Measurements from ENCODE around the gene CLDN7.

Gene CLDN7

DNA sequence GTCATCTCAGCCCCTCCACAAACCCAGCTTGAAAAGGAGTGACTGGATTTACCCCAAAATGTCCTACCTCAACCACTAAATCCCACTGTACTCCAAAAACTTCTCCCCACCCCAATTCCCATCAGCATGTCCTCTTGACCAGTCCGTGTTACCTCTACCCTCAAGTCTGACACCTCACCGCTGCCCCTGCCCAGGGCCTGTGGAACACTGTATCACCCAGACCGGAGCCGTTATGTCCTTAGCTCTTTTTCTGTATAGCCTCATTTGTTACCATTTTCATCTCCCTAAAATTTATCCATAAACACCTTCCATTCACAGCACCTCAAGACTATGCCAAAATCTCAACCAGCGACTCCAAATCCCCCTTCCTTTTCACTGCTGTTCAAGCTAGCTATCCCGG lies 25.5 kb downstream of the CLDN7 start:
- no peak for DNase-seq

DNA sequence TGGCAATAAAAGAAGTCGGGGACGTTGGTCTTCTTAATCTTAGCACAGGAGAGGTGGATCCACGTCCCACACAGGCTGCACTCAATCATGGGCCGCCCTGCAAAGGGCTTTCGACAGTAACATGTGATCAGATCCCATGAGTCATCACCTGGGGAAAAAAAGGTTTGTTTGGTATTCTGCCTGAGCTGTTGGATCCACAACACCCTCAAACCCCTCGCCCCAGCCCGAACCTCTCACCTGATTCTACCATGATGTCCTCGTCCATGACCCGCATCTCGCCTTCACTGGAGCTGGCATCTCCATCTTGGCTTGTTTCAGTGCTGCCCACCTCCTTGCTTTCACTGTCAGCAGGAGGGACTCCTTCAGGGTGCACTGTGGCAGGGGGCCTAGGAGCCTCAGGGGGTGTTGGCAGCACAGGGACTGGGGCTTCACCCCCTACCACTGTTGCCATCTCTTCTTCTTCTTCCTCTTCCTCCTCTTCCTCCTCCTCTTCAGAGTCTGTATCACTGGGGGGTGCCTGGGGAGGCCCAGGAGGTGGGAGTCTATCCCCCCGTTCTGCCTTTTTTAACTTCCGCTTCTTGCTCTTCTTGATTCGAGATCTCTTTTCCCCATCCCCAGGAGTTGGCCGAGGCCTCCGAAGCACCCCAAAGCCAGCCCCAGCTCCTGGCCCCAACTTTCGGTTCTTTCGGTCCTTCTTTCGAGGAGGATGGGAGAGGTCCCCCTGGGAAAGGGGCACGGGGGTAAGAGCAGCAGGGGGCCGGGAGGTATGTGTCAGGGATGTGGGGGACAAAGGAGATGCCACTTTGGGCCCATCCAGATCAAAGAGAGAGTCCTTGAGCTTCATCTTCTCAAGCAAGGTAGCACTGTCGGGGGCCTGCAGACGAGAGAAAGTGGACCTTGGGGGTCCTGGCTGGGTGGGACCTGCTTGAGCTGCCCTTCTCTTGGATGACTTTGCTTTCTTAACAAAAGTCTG lies 26.3 kb downstream of the CLDN7 start:
- DNase-seq, result no peak

DNA sequence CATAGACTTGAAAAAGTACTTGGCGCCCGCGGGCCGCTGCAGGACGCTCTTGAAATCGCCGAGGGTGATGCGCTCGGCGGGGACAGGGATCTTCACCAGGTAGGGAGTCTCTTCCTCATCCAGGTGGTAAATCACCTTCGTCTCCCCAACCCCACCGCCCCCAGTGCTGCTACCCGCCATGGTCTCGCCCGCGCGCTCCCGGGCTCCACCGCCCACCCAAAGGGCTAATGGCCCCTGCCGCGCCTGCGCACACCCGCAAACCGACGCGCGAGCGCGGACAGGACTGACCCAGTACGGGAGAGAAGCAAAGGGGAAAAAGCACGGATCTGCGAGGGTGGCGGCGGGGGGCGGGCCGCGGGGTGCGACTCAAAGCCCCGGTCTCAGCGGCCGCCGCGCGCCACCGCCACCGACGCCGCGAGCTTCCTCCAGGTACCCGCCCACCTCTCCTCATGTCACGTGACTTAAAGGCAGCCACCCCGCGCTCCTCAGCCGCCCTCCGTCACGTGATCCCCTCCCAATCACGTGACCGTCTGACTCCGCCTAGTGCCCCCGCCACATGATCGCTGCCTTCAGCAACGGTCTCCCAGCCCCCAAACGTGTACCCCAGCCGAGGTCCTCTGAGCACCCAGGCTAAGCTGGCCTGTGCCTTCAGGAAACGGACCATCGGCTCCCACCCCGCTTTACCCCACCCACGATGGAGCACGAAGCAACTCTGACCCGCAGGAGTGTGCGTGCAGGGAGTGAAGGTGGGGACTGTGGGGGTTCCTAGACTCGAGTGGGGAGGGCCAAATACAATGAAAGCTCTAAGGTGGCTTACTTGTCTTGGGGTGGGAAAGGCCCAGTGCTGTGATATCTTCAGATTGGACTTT lies 28.0 kb downstream of the CLDN7 start, which contains the start of gene DVL2:
TSS of gene DVL2 (minus strand) at position 435 of the 869 bp plus-strand sequence. CDS start at position 180, 255 bp downstream.
- peak; percentile 72 to 96 (median 93) for DNase-seq

DNA sequence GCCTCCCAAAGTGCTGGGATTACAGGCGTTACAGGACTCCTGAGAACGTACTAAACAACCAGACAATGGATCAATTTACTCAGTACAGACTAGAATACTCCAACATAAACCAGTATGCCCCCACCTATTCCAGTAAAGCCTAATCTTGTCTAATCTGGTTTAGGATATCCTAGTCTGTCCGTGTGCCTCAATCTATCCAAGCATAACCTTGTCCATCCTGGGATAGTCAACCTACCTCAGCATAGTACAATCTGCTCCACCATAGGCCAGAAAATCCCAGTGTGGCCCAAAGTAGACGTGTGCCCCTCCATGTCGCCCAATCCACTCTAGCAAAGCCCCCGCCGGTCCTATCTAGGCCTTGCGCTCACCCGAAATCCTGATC lies 28.6 kb downstream of the CLDN7 start:
- no peak for DNase-seq

DNA sequence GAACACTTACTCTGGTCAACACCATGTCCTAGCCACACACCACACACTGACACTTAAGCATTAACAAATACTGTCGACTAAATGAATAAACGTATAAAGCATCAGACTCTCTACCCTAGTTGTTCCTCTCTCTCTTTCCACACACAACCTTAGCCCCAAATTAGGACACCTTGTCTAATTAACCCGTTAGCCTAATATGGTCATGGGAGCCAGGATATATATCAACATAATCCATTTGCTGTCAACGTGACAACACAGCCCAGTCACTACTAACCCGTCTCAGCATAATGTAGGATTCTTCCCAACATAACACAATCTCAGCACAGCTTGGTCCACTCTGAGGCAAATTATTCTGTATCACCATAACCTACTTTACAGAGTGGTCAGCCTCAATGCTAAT lies 30.2 kb downstream of the CLDN7 start:
- DNase-seq, result no peak

DNA sequence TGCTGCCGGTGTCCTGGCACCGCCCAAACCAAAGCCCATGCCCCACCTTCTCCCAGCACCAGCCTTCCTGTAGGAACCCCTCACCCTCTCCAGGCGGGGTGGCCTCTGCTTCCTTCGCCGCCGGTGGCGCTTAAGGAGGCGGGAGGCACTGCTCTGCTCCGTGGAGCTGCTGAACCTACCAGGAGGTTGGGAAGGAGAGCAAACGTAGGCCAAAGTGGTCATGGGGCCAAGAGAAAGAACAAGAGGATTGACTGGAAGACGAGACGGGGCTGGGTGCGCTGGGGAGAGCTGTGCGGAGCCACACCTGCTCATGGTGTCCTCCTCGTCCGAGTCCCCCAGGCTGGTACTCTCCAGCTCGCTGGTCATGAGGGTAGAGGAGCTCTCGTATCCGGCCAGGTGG lies 32.8 kb downstream of the CLDN7 start:
- no peak for DNase-seq

DNA sequence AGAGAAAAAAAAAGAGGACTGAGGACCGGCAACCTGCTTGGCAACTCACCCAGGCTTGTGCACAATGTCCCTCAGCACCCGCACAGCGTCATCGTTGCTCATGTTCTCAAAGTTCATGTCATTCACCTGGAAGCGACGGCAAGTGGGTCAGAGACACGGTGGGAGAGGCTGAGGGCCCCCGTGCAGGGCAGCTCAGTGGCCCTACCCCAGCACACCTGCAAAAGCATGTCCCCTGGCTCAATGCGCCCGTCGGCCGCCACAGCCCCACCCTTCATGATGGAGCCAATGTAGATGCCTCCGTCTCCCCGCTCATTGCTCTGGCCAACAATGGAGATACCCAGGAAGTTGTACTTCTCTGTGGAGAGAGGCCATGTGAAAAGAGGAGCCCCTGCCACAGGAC lies 33.4 kb downstream of the CLDN7 start:
- DNase-seq, result no peak

DNA sequence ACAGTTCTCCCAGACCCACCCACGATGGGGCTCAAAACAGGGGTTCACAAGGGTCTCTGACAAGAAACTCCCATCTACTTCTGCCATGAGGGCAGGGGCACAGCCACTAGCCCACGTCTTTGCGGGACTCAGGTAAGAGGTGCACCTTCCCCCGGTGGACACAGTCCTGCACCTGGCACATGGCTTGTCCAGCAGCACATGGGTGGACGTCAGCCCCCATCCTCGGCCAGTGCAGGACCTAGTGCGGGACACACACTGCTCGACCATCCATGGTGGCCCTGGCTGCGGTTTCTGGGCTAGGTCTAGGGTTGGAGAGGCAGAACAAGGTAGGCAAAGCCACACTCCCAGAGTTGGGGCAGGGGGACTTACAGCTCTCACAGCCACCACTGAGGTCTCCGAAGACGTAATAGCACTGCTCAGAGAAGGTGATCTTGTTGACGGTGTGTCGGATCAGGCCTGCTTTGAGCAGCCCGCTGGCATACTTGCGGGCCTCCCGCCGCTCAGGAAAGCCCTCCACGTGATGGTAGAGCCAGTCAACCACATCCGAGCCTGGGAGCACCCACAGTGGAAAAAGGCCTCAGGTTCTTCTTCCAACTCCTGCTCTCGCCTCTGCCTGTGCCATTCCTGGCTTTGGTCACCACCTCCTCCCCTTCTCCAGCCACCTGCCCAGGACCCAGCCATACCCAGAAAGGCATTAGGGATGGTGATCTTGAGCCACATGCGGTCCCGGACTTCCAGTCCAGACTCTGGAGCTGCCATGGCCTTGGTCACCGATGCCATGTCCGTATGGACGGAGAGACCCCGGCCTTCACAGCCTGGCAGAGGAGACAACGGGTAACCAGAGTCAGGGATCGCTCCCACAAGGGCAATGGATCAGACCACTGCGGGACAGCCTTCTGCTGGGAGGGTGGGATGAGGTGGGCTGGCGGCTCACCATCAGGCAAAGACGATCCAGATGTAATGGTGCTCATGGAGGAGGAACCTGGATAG lies 35.3 kb downstream of the CLDN7 start:
- DNase-seq, result no peak

DNA sequence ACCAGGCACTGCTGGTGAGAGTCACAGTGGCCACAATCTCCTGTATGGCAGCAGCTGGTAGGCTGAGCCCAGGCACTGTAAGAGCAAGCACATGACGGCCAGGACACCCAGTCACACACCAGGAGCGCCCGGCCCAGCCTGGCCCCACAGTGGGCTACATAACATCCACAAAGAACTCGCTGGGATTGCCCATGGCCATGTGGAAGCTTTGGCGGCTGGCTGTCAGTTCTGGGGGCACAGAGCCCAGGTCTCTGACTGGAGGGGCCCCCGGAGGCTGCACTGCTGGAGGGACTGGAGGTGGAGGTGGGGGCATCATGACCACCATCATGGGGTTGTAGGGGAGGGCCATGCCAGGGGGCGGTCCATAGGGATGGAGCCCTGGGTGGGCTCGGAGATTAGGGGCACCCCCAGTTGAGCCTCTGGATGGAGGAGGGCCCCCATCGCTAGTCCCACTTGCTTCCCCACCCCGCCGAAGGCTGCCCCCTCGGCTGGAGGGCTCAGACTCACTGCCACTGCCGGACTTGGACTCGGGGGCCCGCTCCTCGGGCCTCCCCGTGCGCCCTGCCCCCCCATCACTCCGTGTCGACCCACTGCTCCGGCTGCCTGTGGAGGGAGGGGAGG lies 36.5 kb downstream of the CLDN7 start:
- no peak for DNase-seq

DNA sequence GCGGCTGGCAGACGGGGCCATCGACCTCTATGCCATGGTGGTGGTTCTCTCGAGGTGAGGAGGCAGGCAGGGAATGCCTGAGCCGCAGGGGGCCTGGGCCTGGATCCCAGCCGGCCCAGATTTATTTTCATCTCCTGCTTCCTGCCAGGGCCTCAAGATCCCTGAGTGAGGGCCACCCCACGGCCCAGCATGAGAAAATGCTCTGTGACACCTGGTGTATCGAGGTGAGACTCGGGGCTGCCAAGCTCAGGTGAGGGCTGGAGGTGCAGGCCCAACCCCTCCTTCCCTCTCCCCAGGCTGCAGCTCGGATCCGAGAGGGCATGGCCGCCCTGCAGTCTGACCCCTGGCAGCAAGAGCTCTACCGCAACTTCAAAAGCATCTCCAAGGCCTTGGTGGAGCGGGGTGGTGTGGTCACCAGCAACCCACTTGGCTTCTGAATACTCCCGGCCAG lies 37.6 kb downstream of the CLDN7 start:
- DNase-seq, result no peak

DNA sequence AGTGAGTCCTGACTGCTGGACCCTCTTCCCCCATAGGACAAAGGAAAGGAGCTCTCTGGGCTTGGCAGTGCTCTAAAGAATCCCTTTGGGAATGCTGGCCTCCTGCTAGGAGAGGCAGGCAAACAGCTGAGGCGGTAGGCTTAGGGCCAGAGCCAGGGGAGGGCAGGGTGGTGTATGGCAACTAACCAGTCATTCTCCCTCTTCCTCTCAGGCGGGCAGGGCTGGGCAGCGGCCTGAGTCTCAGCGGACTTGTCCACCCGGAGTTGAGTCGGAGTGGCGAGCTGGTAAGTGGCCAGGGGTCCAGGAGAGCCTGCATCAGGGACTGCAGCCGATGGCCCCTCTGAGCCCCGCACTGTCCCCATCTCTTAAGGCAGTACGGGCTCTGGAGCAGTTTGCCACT lies 38.2 kb downstream of the CLDN7 start:
- peak in 1 of 14 donors; percentile 16 for DNase-seq

DNA sequence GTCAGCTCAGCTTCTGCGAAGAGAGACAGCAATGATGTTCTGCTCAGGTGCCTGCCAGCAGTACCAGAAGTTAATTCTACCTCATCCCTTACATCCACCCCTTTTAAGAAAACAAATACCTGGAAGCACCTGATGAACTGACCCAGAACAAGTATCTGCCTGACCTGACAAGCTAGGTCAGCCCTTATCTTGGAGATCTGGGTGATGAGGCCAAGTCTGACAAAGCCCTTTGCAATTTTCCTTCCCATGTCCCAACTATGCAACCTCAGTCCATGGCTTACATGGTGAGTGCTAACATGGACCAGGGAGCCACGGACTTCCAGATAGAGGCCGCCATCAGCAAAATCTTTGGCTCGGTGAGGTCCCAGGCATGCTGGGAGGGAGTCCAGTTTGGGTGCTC lies 38.9 kb downstream of the CLDN7 start:
- DNase-seq, result no peak

DNA sequence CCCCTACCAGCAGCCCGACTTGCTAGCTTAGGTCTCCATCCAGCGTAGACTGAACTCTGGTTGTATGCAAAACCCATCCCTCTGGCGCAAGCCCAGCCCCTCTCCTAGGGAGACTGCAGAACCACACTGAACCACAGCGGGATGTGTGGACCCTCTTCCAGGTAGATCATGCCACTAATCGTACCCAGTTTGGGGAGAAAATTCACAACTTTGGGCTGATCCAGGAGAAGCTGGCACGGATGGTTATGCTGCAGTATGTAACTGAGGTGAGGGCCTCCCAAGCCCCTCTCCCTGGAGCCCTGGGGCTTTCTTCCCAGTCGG lies 39.3 kb downstream of the CLDN7 start:
- DNase-seq, result no peak

DNA sequence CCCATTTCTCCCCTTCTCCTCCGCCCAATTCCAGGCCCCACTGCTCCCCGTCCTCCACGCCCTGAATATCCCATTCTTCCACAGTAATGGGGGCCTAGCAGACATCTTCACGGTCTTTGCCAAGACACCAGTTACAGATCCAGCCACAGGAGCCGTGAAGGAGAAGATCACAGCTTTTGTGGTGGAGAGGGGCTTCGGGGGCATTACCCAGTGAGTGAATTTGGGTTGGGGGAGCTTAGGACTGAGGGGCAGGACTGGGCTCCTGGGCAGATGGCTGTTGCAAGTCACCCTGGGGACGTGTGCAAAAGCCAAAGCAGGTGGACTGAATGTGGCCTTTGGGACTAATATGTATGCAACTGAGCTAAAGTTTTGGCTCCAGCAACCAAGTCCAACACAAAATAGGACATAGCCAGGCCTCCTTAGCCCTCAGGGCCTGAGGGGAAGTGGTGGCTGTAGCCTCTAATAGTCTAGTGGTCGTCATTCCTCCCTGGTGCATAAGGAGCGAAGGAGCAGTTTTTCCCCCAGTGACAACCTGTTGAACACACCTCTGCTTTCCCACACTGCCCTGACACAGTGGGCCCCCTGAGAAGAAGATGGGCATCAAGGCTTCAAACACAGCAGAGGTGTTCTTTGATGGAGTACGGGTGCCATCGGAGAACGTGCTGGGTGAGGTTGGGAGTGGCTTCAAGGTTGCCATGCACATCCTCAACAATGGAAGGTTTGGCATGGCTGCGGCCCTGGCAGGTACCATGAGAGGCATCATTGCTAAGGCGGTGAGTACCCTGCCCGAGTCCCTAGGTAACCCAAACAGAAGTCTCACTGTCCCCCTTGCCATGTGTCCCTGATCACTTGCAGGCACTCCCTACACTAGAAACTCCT lies 39.9 kb downstream of the CLDN7 start:
- DNase-seq, result no peak

DNA sequence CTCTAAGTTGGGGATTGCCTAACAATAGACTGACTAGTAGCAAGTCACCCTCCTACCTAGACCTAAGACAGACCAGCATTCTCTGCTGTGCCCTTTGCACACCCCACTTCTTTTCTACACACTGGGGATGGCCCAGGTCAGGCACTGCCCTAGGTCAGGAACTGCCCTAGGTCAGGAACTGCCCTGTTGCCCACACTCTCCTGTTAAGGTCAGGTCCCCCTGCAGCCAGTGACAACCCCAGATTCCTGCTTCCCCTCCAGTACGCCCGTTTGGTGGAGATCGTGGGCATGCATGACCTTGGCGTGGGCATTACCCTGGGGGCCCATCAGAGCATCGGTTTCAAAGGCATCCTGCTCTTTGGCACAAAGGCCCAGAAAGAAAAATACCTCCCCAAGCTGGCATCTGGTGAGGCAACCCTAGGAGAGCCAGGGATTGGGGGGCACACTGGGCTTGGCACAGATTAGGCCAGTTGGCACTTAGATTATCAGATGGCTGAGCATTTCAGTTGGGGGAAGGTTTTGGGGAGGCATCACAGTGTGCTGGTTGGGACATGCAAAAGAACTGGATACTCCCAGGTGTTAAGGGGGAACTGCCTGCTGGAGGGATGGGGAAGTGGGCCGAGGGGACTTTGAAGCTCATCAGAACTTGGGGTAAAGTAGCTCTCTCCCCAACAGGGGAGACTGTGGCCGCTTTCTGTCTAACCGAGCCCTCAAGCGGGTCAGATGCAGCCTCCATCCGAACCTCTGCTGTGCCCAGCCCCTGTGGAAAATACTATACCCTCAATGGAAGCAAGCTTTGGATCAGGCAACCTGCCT lies 40.8 kb downstream of the CLDN7 start:
- DNase-seq, result no peak

DNA sequence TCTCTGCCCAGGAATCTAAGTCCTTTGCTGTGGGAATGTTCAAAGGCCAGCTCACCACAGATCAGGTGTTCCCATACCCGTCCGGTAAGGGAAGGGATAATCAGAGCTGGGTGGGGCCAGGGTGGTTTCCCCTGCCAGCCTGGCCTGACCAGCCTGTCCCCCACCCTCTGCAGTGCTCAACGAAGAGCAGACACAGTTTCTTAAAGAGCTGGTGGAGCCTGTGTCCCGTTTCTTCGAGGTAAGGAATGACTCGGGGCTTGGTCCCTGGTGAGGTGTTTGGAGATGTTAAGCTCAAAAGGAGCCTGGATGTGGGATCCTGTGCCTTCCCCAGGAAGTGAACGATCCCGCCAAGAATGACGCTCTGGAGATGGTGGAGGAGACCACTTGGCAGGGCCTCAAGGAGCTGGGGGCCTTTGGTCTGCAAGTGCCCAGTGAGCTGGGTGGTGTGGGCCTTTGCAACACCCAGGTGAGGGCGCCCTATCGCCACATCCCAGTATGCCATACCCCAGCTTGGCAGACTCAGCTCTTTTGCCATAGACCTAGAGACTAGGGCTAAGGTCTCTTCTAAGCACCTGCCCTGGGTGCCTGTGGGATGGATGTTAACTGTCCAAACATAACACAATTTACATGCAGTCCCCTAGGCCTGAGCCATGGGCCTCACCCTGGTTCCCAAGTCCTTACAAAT lies 41.5 kb downstream of the CLDN7 start:
- DNase-seq, result peak in 3 of 14 donors; percentile 9 to 29 (median 28)

DNA sequence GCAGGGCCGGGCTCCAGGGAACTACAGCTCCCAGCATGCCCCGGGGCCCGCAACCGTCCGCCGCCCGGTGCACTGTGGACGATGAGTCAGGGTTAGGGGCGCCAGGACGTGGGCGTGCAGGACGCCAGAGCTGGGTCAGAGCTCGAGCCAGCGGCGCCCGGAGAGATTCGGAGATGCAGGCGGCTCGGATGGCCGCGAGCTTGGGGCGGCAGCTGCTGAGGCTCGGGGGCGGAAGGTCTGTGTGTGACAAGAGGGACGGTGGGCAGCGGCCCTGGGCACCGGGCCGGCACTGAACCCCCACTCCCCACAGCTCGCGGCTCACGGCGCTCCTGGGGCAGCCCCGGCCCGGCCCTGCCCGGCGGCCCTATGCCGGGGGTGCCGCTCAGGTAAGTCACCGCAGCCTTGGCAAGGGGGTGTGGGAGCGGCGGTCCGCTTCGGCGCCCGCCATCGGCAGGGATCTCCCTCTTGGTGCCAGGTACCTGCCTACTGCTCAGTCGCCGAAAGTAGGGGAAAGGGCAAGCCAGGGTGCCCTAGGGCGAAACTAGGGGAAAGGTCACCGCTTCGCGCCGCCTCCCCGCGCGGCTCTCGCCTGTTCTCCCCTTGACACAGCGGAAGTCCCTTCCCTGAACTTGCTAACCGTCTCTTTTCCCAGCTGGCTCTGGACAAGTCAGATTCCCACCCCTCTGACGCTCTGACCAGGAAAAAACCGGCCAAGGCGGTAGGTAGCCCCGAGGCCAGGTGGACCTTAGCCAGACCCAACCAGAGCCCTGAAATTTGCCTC lies 42.3 kb downstream of the CLDN7 start, which contains the start of the genes ACADVL and DLG4:
TSS of gene ACADVL (plus strand) at position 127 of the 781 bp plus-strand sequence. CDS start at position 174, 47 bp downstream.
TSS of gene DLG4 (minus strand) at position 25 of the 781 bp plus-strand sequence.
- DNase-seq, result peak in 13 of 14 donors; percentile 32 to 91 (median 77)

Measured in C1 segment of cervical spinal cord (tissue), 14 donors.